ENCODE data around the gene FAM53A.
"Not testable (repeated sequence)": the region's sequence is repeated elsewhere in the genome, so short reads cannot be mapped to it uniquely, and the experiment has no call there.

The FAM53A gene

GRCh38 chr4:1716065-1716945 is 32.2 kb upstream of the FAM53A start:
- no peak for DNase-seq

DNA sequence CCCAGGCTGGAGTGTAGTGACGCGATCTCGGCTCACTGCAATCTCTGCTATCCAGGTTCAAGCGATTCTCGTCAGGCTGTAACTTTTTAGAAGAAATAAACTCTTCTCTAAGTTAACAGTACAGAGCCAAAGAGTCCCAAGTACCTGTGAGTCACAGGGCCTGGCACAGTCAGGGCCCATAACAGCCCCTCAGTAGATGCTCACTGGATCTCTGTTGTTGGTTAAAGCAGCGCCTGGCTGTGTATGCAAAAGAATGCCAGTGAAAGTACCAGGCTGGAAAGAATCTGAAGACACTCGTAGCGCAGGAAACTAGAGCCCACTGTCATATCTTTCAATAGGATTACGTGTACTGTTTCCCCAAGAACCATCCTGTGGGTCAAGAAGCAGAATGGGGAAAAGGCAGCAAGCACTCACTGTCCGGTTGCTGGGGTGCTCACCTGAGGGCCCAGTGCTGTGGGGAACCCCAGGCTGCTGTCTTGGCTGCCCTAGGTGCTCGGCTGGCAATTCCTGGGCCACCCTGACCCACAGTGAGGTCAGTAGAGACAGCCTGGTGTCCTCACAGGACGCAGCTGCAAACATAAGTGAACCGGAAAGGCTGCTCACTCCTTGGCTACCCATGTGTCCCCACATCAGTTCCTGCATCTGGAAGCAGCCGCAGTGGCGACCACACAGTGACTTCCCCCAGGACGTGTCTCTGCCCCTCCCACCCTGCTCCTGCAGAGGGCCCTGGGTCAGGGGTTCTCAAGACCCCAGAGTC is 31.1 kb upstream of the FAM53A start:
- peak in 1 of 2 donors; percentile 61 for DNase-seq

GRCh38 chr4:1714303-1715001 is 30.3 kb upstream of the FAM53A start:
- no peak for DNase-seq

- no peak for DNase-seq
Observed at GRCh38 chr4:1713003-1713851, 29.1 kb upstream of the FAM53A start.

- peak; percentile 99 for DNase-seq
Observed at GRCh38 chr4:1712216-1713002, 28.3 kb upstream of the FAM53A start, which contains the start of gene SLBP. TSS of gene SLBP (minus strand) at chr4:1712319. CDS start at chr4:1712188, 131 bp downstream.

- peak; percentile 35 for DNase-seq
Observed at GRCh38 chr4:1711571-1712215, 27.6 kb upstream of the FAM53A start.

DNA sequence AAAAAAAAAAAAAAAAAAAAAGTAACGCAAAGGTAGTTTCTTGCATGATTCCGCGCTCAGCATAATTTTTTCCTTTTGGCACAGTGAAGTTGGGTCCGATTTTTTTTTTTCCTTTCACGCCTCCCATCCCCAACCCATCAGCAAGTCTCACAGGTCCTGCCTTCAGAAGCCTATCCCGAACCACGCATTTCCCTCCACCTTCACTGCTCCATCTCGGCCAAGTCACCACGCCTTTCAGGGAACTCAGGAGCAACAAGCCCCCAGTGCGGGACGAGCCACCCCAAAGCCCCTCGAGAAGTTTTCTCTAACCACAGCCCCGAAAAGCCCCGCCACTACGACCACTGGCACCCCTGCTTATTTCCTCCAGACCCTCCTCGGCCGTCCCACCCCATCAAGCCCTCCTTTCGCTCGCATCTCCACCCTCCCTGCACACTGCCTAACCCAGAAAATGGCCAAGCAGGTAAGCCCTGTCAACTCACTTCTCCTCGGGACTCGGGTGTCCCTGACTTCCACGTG is 27.0 kb upstream of the FAM53A start:
- DNase-seq: no peak

- no peak for DNase-seq
Observed at GRCh38 chr4:1708581-1708980, 24.5 kb upstream of the FAM53A start.

DNA sequence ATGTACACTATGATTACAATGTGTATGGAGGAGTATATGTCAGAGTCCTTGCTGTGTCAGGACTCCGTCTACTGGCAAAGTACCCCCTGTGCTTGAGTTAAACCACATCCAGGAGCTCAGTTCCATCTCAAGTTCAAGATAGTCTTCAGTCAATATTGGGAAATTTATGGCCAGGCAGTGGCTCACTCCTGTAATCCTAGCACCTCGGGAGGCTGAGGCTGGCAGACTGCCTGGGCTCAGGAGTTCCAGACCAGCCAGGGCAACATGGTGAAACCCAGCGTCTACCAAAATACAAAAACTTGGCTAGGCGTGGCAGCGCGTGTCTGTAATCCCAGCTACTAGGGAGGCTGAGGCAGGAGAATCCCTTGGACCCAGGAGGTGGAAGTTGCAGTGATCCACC is 22.2 kb upstream of the FAM53A start:
- DNase-seq: no peak

DNA sequence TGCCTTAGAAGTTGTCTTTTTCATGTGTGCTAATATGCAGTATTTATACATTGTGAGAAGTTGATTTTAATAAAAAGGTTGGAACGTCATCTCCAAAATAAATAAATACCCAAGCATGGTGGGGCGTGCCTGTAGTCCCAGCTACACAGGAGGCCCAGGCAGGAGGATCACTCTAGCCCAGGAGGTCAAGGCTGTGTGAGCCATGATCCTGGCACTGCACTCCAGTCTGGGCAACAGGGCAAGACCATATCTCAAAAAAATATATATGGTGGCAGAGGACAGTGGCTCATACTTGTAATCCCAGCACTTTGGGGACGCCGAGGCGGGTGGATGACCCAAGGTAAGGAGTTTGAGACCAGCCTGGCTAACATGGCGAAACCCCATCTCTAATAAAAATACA is 21.6 kb upstream of the FAM53A start:
- DNase-seq: no peak

- DNase-seq: no peak
Observed at GRCh38 chr4:1703867-1704266, 19.8 kb upstream of the FAM53A start.

DNA sequence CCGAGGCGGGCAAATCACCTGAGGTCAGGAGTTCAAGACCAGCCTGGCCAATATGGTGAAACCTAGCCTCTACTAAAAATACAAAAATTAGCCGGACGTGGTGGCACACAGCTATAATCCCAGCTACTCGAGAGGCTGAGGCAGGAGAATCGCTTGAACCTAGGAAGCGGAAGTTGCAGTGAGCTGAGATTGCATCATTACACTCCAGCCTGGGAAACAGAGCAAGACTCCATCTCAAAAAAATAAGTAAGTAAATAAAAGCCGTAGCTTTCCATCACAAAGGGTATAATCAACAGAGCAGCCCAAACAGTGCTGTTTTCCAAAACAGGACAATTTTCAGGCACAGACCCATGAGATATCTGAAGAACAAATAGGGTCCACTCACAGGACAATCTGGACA is 17.6 kb upstream of the FAM53A start:
- DNase-seq: not testable (repeated sequence)

GRCh38 chr4:1695913-1696312 is 11.8 kb upstream of the FAM53A start:
- DNase-seq: no peak

DNA sequence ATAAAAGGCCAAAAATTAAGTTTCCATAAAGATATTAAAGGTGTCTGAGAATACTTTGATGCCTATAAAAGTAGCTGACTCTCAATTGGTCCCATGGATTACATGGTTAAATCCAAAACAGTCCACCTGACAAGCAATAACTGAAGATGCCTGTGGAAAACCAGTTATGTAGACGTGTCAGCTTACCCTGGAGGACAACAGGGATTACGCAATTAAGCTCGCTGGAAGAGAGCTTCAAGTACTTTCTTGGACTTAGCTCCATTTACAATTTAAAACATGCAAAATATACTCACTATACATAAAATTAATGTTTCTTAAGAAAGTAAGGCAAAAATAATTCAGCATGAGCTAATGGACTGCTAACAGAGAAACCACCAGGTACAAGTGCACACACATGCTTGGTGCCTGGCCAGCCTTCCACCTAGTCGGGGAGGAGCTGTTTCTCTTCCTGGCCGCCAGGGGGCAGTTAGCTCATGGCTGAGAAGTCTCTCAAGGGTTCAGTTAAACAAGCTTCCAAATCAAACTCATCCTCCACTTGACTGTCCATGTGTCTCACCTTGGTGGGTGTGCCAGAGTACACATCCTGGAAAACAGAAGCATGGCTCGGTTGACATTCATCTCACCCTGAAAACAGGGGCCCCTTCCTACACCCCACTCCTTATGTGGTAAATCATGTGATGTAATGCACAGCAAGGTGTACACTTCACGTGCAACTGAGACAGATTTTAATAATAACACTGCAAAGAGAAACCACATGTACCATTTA is 9.2 kb upstream of the FAM53A start:
- peak; percentile 82 to 83 for DNase-seq

GRCh38 chr4:1691737-1692373 is 7.7 kb upstream of the FAM53A start:
- no peak for DNase-seq

- no peak for DNase-seq
Observed at GRCh38 chr4:1690698-1691097, 6.6 kb upstream of the FAM53A start.

DNA sequence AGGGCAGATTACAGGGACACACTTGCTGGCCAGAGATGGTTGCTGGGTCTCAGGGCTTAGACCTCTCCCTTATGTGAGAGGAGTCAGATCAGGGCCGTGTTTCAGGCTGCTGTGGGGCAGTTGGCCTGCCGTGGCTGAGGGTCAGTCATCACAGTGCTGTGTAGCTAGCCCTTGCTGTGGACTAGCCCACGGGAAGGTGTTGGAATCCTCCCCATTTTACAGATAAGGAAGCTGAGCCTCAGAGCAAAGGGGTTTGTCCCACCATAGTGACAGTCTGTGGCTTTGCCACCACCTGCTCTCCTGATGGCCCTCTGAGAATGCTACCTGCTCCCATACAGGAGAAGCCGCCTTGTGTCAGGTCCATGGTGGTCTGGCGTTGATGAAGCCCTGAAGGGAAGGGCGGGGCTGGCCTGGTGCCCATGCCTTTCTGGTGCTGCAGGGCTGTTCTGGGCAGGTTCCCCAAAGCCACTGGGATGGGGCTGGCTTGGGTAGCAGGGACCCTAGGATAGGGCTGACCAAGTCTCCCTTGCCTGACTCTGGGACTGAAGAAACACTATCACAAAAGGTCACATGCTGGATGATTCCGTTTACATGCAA is 2.4 kb upstream of the FAM53A start:
- no peak for DNase-seq

GRCh38 chr4:1685235-1686150 is 1.4 kb upstream of the FAM53A start:
- DNase-seq: no peak
